ENCODE measurements around the gene CDH4.

The CDH4 gene

DNA sequence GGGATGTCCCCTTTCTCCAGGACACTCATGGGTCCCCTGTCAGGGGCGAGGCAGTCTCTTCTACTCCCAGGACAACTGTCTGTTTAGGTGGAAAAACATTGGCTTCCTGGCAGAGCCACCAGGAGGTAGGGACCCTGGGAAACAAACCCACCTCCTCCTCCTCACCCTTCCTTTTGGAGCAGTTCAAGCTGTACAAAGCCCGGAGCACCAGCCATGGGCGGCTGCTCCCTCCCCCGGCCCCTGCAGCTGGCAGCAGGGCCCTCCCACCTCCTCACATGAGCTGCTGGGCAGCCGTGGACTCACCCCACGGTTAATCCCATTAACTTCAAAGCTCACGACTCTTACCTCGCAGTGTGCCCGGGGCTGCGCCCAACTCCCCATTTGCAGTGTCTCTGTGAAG lies 48.6 kb downstream of the CDH4 start:
- DNase-seq (ENCODE audit: low read depth in 2 of 2) = no peak

DNA sequence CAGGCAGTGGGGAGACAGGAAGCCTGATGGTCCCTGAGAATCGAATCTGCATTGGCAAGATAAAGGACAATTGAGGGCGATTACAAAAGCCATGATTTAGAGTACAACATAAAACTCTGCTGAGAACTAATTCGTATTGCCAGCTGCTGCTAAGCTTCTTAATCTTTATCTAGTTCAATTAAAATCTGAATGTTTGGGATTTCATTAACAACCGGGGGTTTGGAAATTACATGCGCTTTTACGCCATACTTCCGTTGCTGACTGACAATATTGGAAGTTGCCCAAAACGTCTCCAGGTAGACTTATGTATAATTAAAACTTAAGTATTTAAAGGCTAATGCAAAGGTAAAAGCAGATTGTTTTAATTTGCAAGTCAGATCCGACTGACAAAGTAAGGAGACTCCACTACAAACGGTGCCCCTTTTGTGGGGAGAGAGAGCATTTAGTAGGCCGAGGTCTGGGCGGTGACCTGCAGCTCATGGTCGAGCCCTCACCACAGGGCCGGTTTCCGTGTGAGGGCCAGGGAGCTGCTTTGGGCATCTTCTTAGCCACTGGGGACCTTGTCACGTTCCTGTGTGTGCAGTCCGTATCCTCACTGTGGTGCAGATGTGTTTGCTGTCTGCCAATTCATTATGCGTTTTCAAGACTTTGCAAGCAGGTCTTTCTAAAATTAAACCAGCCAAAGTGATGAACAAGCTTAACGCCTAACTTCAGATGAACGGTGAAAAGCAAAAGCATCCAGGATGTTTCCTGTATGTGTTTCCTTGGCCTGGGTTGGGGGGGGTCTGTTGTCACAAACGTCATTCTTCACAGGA lies 49.9 kb downstream of the CDH4 start:
- no peak for DNase-seq (ENCODE audit: low read depth in 2 of 2)

DNA sequence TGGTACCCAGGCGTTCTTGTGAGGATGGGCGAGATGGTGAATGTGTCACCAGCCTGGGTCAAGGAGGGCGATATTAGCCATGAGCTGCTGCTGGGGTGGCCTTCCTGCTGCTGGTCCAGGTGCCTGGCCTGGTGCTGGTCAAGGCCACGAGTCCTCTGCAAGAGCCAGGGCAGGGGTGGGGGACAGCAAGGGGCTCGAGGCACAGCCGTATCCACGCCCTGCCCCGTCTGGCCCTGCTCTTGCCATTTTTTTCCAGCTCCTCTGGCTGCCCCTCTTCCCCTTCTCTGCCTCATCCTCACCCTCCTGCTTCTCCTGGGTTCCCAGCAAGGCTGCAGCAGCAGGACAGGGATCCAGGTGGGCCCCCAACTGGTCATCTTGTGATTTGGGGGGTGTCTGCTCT lies 51.2 kb downstream of the CDH4 start:
- DNase-seq (ENCODE audit: low read depth in 2 of 2) = no peak

DNA sequence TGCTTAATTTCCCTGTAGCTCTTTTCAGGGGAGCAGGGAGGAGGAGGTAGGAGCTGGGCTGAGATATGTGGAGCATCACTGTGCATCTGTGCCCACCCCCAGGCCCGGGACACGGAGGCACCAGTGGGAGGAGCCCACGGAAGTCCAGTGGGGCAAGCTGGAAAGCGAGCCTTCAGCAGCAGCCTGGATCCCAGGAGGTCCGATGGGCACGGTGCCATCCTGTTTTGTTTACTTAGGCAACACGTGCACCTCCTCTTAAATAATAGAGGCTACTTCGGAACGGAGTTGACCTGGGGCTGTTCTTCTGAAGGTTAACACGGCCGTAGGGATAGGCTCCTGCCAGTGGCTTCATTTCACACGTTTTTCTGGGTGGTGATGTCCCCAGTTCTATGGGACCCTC lies 51.6 kb downstream of the CDH4 start:
- no peak for DNase-seq (ENCODE audit: low read depth in 2 of 2)

DNA sequence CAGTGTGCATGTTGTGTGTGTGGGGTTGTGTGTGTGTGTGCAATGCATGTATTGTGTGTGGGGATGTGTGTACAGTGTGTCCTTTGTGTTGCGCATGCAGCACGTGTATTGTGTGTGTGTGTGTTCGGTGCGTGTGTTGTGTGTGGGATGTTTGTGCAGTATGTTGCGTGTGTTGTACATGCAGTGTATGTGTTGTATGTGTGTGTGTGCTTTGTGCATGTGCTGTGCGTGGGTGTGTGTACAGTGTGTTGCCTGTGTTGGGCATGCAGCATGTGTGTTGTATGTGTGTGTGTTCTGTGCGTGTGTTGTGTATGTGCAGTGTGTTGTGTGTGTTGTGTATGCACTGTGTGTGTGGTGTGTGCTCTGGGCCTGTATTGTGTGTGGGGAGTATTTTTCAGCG lies 52.7 kb downstream of the CDH4 start:
- no peak for DNase-seq (ENCODE audit: low read depth in 2 of 2)

DNA sequence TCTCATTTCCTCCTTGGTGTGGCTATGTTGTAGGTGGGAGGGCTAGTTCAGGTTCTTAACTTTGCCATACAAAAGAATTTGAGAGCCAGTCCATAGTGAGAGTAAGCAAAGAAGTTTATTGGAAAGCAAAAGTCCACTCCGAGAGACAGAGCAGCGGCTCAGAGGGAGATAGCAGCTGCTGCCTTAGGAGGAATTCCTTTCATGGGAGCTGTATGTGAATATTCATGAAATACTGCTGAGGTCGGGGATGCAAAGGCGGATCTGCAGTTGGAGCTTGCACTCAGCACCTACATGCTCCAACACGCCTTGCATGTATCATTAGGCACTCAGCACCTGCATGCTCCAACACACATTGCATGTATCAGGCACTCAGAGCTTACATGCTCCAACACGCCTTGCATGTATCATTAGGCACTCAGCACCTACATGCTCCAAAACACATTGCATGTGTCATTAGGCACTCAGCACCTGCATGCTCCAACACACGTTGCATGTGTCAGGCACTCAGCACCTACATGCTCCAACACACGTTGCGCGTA lies 54.9 kb downstream of the CDH4 start:
- DNase-seq (ENCODE audit: low read depth in 2 of 2) = no peak

DNA sequence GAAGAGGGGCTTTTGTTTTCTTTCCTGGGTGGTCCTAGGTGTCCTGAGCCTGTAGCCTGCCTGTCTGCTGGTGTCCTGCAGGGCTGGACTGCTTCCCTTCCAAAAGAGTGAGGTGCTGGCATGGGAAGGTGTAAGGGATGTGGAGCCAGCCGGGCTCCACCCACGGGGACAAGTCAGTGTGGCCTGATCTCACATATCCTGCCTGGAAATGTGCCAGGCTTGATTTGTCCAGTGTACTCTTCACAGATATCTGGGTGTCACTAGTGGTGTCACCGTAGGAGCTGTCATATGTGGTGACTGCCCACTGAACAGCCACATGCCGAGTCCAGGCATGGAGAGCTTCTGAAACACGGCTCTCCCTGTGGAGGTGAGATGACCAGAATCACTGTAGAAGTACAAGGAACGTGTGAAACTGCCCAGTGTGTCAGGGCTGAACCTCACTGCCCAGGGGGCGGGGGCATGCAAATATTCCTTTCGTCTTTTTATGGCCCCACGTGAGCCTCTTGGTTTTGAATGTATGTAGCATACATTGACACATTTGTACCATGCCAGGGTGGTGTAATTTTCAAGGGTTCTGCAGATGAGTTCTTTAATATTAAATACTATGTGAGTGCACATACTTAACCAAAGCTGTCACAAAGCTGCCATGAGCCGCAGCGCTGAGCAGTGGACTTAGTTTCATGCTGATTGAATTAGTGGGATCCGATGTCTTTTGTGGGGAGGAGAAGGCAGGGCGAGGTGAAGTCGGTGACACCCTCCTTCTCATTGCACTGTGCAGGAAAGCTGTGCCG lies 55.8 kb downstream of the CDH4 start:
- DNase-seq (ENCODE audit: low read depth in 2 of 2) = no peak

DNA sequence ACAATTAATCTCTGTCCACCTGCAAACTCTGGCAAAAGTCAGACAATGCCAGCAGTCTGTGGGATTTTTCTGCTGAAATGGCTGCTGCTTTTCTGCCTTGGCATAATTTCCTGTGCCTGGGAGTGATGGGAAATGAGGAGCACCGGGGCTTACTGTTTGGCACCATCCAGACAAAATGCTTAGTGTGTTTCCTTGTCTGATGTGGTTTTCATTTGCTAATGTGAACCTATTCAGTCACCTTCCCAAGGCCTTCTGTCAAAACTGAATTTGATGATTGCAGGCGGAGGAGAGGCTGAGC lies 56.4 kb downstream of the CDH4 start:
- no peak for DNase-seq (ENCODE audit: low read depth in 2 of 2)

DNA sequence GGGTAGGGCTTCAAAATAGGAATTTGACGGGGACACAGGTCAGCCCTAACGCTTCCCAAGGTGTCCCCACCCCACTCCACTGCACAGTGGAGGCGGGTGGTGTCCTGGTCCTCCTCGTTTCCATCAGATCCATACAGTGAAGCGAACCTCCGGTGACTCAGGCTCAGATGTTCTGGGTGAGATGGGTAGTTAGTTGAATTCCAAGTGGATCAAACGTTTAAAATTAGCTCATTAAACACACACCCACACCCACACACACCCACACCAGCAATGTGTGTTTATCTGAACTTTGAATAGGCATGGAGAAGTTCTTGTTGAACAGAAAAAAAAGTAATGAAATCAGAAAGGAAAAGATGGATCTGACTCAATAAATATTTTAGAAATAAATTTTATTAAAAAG lies 58.9 kb downstream of the CDH4 start:
- no peak for DNase-seq (ENCODE audit: low read depth in 2 of 2)

DNA sequence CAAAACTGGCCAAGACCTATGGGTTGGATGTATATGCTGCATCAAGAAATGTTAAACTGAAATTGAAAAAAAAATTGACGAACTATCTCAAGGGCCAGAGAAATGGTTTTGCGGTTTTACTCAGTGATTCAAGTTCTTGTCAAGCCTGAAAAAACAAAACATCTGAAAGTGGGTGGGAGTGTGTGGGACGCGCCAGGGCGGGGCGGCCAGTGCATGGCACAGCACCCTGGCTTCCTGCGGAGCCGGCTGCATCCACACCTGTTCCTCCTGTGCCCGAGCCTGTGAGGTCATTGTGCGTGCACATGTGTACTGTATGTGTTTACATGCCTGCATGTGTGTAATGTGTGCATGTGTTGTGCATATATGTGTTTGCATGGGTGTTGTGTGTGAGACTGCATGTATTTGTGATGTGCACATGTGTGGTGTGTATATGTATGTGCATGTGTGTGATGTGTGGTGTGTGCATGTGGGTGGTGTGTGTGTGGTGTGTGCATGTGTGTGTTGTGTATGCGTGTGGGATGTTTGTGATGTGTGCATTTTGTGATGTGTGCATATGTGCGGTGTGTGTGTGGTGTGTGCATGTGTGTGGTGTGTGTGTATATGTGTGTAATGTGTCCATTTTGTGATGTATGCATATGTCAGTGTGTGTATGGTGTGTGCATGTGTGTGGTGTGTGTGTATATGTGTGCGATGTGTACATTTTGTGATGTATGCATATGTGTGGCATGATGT lies 59.8 kb downstream of the CDH4 start:
- DNase-seq (ENCODE audit: low read depth in 2 of 2) = no peak

DNA sequence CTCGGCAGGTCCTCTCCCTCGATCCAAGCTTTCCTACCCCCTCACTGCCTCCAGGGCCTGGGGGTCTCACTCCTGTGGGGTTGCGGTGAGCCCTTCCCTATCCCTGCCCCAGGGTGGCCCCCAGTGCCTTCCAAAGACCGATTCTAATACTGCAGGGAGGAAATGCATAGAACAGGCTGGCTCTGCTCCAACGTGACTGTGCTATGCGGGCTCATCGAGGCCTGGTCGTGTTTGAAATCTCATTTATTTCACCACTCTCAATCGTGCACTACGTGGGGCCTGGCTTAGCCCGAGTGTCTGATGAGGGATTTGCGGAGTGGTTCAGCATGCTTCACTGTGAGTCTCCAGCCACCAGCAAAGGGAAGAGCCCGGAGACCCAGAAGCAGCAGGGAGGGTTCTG lies 60.9 kb downstream of the CDH4 start:
- DNase-seq (ENCODE audit: low read depth in 2 of 2) = no peak

DNA sequence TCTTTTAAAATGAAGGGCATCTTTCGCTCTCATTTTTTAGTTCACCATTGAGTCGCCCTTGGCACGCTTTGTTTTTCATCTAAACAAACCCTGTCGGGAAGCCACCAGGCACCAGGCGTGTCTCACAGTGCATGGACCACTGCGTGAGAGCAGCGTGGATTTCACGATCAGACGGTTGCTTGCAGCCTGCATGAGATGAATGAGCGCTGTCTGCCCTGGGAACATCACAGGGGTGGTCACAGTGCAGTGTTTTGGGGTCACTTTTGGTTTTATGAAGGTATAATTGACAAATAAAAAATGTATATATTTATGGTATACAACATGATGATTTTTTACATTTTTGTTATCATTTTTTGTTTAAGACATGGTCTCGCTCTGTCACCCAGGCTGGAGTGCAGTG lies 61.3 kb downstream of the CDH4 start:
- no peak for DNase-seq (ENCODE audit: low read depth in 2 of 2)

DNA sequence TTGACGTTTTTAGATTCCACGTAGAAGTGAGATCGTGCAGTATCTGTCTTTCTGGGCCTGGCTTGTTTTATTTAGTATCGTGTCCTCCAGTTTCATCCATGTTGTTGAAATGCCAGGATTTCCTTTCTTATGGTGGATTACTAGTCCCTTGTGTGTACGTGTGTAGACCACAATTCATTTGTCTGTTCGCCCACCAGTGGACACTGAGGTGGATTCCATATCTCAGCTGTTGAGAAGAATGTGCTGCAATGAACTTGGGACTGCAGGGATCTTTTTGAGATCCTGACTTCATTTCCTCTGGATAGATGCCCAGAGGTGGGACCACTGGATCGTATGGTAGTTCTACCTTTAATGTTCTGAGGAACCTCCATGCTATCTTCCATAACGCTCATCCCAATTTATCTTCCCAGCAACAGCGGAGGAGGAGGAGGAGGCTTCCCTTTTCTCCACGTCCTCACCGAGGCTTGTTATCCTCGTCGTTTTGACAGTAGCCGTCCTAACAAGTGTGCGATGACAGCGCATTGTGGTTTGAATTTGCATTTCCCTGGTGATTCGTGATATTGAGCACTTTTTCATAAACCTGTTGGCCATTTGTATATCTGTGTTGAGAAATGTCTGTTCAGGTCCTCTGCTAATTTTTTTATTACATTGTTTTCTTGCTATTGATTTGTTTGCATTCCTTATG lies 62.4 kb downstream of the CDH4 start:
- DNase-seq (ENCODE audit: low read depth in 2 of 2) = no peak

DNA sequence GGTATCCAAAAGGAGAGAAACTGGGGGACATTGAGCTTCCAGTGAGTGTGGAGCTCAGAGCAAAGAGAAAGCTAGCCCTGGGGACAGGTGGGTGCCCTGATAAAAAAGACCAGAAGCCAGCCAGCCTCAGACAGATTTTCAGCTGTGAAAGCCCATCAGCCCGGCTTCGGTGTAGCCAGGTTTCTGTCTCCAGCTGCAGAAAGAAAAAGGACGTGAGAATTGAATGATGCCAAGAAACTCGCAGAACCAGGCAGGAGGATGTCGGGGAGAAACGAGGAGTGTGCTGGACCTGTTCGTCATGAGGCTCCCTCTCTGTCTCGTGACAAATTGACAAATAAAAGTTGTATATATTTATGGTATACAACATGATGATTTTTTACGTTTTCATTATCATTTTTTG lies 63.3 kb downstream of the CDH4 start:
- no peak for DNase-seq (ENCODE audit: low read depth in 2 of 2)

DNA sequence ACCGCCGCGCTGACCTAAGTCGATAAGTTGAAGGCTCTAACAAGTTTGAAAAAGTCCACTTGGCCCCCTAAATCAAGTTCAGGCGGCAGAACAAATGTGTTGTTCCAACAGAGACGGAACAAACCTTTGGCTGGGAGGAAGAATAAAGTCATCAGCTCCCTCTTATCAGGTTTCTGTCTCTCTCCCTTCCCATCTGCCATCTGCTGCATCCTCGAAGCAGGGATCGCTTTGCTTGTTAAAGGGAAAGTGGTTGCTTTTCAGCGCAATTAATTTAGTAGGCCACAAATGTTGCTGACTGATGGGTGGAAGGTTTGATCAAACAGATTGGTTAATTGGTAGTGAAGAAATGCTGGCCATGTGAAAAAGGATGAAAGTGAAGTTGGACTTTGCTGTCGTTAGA lies 64.3 kb downstream of the CDH4 start:
- no peak for DNase-seq (ENCODE audit: low read depth in 2 of 2)

DNA sequence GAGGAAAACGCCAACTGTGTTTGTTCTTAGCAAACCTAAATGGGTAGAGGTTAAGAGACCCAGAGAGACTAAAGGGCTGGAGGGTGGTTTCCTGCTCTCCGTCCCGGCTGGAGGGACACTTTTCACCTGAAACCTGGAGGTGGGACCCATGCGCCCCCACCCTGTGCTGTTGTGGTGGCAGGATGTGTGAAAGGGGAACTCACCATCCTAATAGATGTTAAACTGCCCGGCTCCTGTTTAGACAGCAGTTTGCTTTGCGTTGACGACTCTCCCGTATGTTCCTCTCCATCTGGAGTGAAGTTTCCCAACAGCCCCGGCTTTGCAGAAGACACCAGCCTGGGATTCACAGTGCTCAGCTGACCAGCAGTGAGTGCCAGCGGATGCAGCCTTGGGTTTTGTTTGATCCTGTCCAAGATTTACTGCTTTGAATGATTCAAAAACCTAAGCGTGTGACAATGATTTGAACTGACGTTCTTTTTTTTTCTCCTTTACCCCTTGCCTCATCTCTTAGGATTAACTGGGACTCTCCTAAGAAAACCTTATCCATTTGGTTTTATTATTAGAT lies 66.0 kb downstream of the CDH4 start:
- DNase-seq (ENCODE audit: low read depth in 2 of 2) = no peak

DNA sequence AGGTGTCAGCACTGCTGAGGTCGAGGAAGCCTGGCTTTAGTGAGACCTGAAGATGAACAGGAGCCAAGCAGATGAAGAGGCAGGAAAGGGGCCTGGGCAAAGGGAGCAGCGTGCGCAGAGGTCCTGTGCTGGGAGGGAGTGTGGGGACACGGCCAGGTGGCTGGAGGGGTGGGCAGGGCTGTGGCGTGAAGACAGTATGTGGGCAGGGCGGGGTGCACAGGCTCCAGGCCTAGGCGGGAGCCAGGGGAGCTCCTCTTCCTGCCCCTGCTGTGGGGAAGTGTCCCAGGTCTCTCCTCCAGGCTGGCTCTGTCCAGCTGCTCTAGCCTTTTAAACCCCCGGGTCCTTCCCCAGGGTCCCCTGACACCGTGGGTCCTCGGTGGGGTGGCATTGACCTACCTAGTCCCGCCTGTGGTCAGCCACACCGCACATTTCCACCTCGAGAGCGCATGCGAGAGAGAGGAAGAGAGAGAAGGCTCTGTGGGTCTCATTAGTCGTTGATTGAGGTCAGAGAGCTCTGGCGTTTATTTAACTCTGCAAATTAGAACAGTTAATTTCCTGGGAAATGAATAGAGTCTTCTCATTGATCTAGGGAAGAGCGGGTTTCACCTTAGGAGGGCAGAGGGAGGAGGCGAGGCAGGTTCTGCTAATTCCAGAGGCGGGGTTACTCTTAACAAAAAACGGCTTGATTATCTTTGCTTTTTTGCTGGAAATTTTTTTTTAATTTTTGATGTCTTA lies 68.8 kb downstream of the CDH4 start:
- no peak for DNase-seq (ENCODE audit: low read depth in 2 of 2)

DNA sequence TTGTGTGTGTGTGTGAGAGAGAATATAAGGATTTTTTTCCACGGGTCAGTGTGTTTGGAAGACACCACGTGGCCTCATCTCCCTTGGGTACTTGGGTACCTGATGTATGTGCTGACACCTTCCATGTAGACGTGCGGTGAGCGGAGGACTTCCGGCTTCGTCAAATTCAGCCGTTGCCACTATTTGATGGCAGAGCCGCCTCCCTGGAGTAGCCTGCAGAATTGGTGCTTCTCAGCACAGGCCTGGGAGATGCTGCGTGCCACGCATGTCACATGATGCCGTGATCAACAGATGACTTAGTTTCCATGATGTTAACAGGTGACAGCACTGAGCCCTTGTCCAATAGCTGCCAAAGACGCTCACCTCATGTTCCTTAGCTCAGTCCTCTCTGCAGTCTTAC lies 69.4 kb downstream of the CDH4 start:
- DNase-seq (ENCODE audit: low read depth in 2 of 2) = no peak

DNA sequence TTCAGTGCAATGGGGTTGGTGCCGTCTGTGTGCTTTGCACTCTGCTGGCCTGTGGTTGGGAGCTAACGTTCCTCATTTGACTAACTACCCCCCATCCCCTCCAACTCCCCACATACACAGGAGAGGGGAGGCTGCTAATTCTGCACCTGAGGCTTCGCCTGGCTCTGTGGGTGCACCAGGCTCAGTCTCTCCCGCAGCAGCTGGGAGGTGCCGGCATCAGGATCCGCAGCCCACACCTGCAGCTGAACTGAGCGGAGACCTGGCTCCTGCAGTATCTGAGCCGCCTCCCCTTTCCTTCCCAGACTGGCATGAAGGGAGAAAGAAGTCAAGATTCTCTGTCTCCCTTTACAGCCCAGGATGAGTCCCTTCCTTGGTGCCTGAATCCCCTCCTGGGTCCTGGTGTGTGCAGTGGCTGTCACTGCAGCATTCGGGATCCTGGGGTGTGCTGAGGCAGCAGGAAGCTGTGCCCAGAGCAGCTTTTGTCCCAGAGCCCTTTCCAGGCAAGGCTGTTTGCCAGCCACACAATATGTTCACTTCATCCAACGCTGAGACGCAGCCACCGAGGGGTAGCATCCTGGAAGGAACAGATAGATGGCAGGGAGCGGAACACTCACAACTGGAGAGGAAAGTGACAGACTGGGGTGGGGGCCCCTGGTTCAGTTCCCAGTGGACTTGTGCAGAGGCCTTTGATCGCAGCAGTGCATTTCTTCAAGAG lies 70.2 kb downstream of the CDH4 start:
- DNase-seq (ENCODE audit: low read depth in 2 of 2) = no peak

DNA sequence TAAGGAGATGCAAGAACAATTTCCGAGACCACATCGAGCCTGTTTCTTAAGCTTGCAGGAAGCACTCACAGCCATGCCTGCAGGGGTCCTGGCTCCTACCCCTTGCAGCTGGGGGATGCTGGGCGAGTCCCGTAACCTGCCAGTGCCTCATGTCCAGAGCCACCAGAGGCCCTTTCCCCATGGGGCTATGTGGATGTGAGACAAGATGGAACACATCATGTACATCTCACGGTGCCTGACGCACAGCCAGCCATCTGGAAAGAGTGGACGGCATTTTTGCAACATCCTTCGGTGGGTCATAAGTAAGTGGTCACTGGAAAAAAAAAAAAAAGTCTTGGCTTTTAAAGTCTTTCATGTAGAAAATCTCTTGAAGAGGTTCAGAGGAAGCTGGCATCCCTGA lies 72.8 kb downstream of the CDH4 start:
- DNase-seq (ENCODE audit: low read depth in 2 of 2) = no peak
